NCI-H128 (cell line): ENCODE results near the gene SYNDIG1L.

Source experiments
- DNase-seq: peaks from one replicate; lab custom pipeline; 2025; ENCODE audit not compliant: unreplicated experiment; lab: John Stamatoyannopoulos, UW

SYNDIG1L gene

GRCh38 chr14:74429991-74430390, 4.0 kb upstream of the SYNDIG1L start:
- DNase-seq, result no peak

DNA sequence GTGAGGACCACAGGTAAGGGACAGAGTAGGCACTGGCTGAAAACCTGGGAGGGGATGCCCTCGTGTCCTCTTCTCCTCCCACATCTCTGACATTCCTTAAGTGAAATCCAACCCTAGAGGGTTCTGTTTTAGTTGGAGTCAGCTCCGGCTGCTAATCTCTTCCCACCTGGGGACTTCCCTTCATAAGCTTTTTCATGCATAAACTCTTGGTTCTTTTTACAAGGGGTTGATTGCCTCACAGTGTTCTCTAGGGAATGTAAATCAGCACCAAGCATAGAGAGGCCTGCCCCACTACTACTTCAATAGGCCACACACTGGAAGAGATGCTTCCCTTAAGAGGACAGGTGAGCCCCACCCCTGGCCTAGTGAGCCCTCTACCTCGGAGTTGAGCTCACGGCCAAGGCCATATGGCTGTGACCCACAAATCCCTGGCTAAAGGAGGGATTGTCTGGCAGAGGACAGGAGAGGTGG, 3.2 kb upstream of the SYNDIG1L start:
- DNase-seq, result no peak

GRCh38 chr14:74427651-74428050, 1.6 kb upstream of the SYNDIG1L start:
- DNase-seq, result no peak

DNA sequence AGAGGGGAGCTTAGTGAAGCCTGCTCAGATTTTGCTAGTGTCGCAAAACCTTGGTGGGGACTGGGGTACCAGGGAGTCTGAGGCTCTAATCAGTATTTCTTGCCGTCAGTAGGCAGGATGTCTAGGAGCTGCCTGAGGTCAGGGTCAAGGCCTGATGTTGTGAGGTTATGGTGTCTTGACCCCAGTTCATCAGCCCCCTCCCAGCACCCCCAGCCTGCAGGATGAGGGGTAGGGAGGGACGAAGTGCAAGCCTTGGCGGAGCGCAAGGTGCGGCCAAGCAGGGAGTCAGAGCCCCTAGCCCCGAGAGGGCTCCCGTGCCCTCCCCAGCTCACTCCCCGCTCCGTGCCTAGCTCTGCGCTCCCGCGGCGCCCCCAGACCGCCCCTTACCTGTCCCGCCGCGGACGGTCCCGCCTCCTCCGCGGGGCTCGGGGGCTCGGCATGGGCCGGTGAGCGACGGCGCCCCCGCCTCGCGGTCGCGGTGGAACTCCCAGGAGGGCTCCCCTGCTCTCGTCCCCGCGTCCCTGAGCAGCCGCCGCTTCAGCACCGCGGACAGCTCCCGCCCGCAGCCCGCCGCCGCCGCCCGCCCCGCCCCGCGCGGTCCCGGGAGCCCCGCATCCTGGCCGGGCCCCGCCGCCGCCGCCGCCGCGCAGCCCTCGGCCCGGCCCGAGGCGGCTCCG, 347 bp downstream of the SYNDIG1L start:
- no peak for DNase-seq

- DNase-seq, result no peak
Measured at GRCh38 chr14:74424606-74425005, 1.4 kb downstream of the SYNDIG1L start.

DNA sequence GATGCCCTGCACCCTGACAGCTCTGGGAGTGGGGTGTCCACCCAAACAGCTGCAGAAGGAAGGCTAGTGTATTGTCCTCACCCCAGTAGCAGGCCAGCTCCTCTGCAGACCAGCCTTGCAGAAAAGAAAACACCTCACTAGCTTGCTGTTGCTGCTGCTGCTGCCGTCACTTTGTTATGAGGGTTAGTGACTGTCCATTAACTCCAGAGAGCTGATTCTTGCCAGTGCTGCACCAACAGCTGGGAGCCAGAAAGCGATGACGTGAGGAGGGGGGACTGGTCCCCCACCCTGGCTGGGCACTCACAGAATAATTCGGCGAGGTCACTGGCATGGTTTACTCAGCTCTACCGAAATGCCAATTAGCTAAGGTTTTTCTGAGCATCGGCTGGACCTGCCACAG, 2.8 kb downstream of the SYNDIG1L start:
- DNase-seq, result no peak

GRCh38 chr14:74421981-74422380, 4.0 kb downstream of the SYNDIG1L start:
- no peak for DNase-seq

GRCh38 chr14:74419086-74419485, 6.9 kb downstream of the SYNDIG1L start:
- no peak for DNase-seq

GRCh38 chr14:74418031-74418430, 8.0 kb downstream of the SYNDIG1L start:
- DNase-seq, result no peak

- no peak for DNase-seq
Measured at GRCh38 chr14:74417611-74418010, 8.4 kb downstream of the SYNDIG1L start.

GRCh38 chr14:74417201-74417600, 8.8 kb downstream of the SYNDIG1L start:
- DNase-seq, result no peak

DNA sequence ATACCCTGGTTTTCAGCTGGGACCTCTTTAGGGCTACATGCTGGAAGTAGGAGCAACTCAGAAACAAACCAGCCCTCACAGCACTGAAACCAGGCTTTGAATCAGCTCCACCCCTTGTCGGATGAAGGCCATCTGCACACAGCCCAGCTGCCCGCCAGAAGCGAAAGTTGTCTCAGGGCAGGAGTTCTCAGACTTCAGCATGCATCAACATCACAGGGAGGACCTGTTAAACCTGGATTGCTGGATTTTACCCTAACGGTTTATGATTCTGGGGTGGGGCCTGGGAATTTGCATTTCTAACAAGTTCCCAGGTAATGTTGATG, 10.9 kb downstream of the SYNDIG1L start:
- no peak for DNase-seq

DNA sequence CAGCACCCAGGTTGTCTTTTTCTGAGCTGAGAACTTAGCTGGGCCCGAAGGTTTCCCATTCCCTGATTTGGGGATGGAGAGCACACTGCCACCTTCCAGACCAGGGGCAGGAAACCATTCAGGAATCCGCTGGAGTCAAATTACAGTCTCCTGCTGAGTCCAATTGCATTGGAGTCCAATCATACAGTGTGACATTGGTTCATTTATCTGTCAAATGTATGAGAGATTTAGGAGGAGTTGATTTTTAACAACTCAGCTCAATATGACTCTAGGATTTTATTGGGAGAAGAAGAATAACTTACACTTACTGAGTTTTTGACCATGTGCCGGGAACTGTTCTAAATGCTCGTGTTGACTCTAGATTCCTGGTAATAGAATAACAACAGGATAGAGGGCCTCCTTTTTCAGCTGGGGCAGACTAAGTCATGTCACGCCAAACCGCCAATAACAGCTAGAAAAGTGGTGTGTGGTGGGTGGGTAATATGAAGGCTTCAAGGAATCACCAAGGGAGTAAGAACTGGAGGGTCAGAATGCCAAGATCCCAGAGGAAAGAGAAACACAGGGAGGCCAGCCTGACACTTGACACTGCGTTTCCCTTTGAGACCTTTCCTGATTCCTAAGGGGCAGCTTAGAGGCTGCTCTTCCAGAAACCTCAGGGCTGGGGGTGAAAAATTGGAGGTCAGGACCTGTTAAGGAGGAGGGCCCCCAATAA, 11.5 kb downstream of the SYNDIG1L start:
- DNase-seq, result no peak

- DNase-seq, result no peak
Measured at GRCh38 chr14:74413627-74414026, 12.4 kb downstream of the SYNDIG1L start.

DNA sequence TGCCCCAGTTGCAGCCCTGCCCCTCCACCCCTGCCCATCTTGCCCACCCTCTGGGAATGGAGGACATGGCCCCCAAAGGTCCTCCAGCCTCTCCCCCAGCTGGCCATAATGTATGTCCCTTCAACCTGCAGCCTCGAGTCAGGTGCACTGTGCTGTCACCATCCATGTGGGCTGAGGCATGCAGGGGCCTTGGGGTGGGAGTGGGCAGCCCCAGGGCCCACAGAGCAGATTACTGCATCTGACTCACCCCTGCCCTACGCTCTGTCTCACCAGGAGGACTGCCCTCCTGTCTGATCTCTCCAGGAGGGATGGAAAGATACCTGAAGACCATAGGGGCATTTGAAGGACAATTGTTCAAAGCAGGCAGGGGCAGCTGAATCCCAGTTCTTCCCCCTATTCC, 13.3 kb downstream of the SYNDIG1L start:
- DNase-seq, result no peak

DNA sequence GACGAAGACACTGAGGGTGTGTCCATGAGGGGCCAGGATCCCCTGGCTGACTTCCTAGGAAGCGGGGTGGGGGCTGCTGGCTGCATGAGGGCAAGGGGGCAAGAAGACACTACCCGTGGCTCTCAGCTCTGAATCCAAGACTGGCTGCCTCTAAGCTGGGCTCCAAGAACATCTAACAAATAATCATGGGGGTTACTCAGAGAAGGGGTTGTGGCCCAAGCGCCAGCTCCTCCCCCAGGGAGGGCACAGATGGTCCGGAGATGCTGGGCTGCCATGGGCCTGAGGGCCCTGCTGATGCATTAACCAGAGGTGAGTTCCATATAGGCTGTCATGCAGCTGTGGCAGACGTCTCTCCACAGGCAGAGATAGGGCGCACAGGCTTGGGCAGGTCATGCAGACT, 14.3 kb downstream of the SYNDIG1L start:
- no peak for DNase-seq

- DNase-seq, result no peak
Measured at GRCh38 chr14:74409441-74409840, 16.6 kb downstream of the SYNDIG1L start.

DNA sequence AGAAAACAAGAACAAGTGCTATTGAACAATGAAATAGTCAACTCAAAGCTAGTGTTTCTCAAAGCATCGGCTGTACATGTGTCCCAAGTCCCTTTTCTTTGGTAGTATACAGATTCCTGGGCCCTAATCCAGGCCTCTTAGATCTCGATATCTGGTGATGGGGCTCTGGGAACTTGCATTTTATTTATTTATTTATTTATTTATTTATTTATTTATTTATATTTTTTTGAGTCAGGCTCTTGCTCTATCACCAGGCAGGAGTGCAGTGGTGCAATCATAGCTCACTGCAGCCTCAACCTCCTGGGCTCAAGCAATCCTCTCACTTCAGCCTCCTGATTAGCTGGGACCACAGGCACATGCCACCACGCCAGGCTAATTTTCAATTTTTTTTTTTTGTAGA, 17.1 kb downstream of the SYNDIG1L start:
- no peak for DNase-seq

DNA sequence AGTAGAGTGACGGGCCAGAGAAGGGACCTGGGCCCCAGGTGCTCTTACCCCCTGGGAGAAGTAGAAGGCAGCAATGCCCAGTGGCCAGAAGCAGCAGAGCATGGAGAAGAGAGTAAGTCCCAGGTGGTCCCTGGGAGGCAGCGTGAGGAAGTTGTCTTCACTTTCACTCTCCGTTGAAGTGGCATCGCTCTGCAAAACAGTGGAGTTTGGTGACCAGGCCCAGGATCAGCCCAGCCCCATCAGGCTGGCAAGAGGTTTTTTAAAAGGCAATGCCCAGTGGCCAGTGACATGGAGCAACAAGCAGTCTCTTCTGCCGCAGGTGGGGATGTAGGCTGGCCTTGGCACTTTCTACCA, 18.2 kb downstream of the SYNDIG1L start:
- no peak for DNase-seq

GRCh38 chr14:74407021-74407800, 18.8 kb downstream of the SYNDIG1L start:
- DNase-seq, result no peak

DNA sequence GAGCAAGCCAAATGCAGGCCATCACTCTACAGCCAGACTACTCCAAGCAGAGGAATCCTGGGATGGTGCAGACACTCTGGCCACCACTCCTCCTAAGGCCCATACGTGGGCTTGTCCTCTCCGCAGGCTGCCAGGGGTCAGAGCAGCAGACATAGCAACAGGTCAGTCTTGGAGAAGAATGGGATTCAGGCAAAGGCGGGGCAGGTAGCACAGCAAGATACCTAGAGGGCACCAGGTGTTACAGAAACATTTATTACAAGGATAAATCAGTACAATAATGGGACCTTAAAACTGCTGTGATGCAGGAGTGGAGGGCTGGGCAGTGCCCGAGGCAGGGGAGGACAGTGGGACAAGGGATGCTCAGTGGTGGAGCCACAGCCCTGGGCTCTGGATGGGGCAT, 20.3 kb downstream of the SYNDIG1L start:
- DNase-seq, result no peak

GRCh38 chr14:74404435-74404834, 21.6 kb downstream of the SYNDIG1L start:
- DNase-seq, result no peak
